Measurements from ENCODE around the gene MRPL42.
"Not testable (repeated sequence)": the region's sequence is repeated elsewhere in the genome, so short reads cannot be mapped to it uniquely, and the experiment has no call there.

The MRPL42 gene

GRCh38 chr12:93430280-93430679 lies 37.0 kb upstream of the MRPL42 start:
- peaks cover under 1 to 9% of the 10 kb centered on the region in 2 donors for H3K4me1 ChIP-seq (ENCODE audit: control insufficient read depth in 1 of 2, insufficient read depth in 2 of 2, low read length in 2 of 2)

GRCh38 chr12:93432031-93432430 lies 35.3 kb upstream of the MRPL42 start:
- H3K4me1 ChIP-seq (ENCODE audit: control insufficient read depth in 1 of 2, insufficient read depth in 2 of 2, low read length in 2 of 2); H3K27me3 ChIP-seq (ENCODE audit: control insufficient read depth in 1 of 2, insufficient read depth in 2 of 2, low read length in 2 of 2); H3K4me3 ChIP-seq (ENCODE audit: low read depth in 1 of 2, low read length in 2 of 2); H3K27ac ChIP-seq (ENCODE audit: low read depth, low read length); H3K36me3 ChIP-seq (ENCODE audit: control insufficient read depth in 1 of 2, insufficient read depth in 2 of 2, low read length in 2 of 2); H3K9ac ChIP-seq (ENCODE audit: low read depth in 1 of 2, low read length in 2 of 2); H3K9me3 ChIP-seq (ENCODE audit: control insufficient read depth in 1 of 2, low read length in 2 of 2): not testable (repeated sequence)

More at GRCh38 chr12:93430280-93430679, 37.0 kb upstream of the MRPL42 start:
- H3K4me3 ChIP-seq (ENCODE audit: low read depth in 1 of 2, low read length in 2 of 2): no peak overlapping the region
- H3K9me3 ChIP-seq (ENCODE audit: control insufficient read depth in 1 of 2, low read length in 2 of 2): no peaks in the 10 kb centered on the region
- no peak overlapping the region for H3K27ac ChIP-seq (ENCODE audit: low read depth, low read length)
- H3K9ac ChIP-seq (ENCODE audit: low read depth in 1 of 2, low read length in 2 of 2): no peak overlapping the region
- no peaks in the 10 kb centered on the region for H3K36me3 ChIP-seq (ENCODE audit: control insufficient read depth in 1 of 2, insufficient read depth in 2 of 2, low read length in 2 of 2)
- H3K27me3 ChIP-seq (ENCODE audit: control insufficient read depth in 1 of 2, insufficient read depth in 2 of 2, low read length in 2 of 2): no peaks in the 10 kb centered on the region

- Histone ChIP-seq H3K36me3 (ENCODE audit: control insufficient read depth in 1 of 2, insufficient read depth in 2 of 2, low read length in 2 of 2) (no peaks in the 10 kb centered on the region), H3K27me3 (ENCODE audit: control insufficient read depth in 1 of 2, insufficient read depth in 2 of 2, low read length in 2 of 2) (no peaks in the 10 kb centered on the region), H3K4me3 (ENCODE audit: low read depth in 1 of 2, low read length in 2 of 2) (no peak overlapping the region), H3K27ac (ENCODE audit: low read depth, low read length) (no peak overlapping the region), H3K9me3 (ENCODE audit: control insufficient read depth in 1 of 2, low read length in 2 of 2) (no peaks in the 10 kb centered on the region), H3K9ac (ENCODE audit: low read depth in 1 of 2, low read length in 2 of 2) (no peak overlapping the region), H3K4me1 (ENCODE audit: control insufficient read depth in 1 of 2, insufficient read depth in 2 of 2, low read length in 2 of 2) (peaks cover 12 to 15% of the 10 kb centered on the region in 2 donors)
These were observed 33.0 kb upstream of the MRPL42 start for GRCh38 chr12:93434256-93434865.

- Histone ChIP-seq H3K27me3 (ENCODE audit: control insufficient read depth in 1 of 2, insufficient read depth in 2 of 2, low read length in 2 of 2) (no peaks in the 10 kb centered on the region), H3K9ac (ENCODE audit: low read depth in 1 of 2, low read length in 2 of 2) (peak overlapping the region; percentile 5 to 32), H3K4me1 (ENCODE audit: control insufficient read depth in 1 of 2, insufficient read depth in 2 of 2, low read length in 2 of 2) (peaks cover 28 to 32% of the 10 kb centered on the region in 2 donors), H3K4me3 (ENCODE audit: low read depth in 1 of 2, low read length in 2 of 2) (no peak overlapping the region), H3K36me3 (ENCODE audit: control insufficient read depth in 1 of 2, insufficient read depth in 2 of 2, low read length in 2 of 2) (no peaks in the 10 kb centered on the region), H3K27ac (ENCODE audit: low read depth, low read length) (no peak overlapping the region), H3K9me3 (ENCODE audit: control insufficient read depth in 1 of 2, low read length in 2 of 2) (no peaks in the 10 kb centered on the region)
These were observed 28.9 kb upstream of the MRPL42 start for GRCh38 chr12:93438266-93439050.

GRCh38 chr12:93440043-93440835 lies 27.1 kb upstream of the MRPL42 start:
- H3K27ac ChIP-seq (ENCODE audit: low read depth, low read length): no peak overlapping the region
- H3K9me3 ChIP-seq (ENCODE audit: control insufficient read depth in 1 of 2, low read length in 2 of 2): no peaks in the 10 kb centered on the region
- H3K36me3 ChIP-seq (ENCODE audit: control insufficient read depth in 1 of 2, insufficient read depth in 2 of 2, low read length in 2 of 2): no peaks in the 10 kb centered on the region
- H3K27me3 ChIP-seq (ENCODE audit: control insufficient read depth in 1 of 2, insufficient read depth in 2 of 2, low read length in 2 of 2): no peaks in the 10 kb centered on the region
- H3K4me3 ChIP-seq (ENCODE audit: low read depth in 1 of 2, low read length in 2 of 2): peak overlapping the region; percentile 79 to 95
- peaks cover 28 to 32% of the 10 kb centered on the region in 2 donors for H3K4me1 ChIP-seq (ENCODE audit: control insufficient read depth in 1 of 2, insufficient read depth in 2 of 2, low read length in 2 of 2)
- H3K9ac ChIP-seq (ENCODE audit: low read depth in 1 of 2, low read length in 2 of 2): peak overlapping the region; percentile 79 to 92

- peak overlapping the region; percentile 79 to 92 for H3K9ac ChIP-seq (ENCODE audit: low read depth in 1 of 2, low read length in 2 of 2)
- H3K4me3 ChIP-seq (ENCODE audit: low read depth in 1 of 2, low read length in 2 of 2): peak overlapping the region; percentile 79 to 95
- no peaks in the 10 kb centered on the region for H3K9me3 ChIP-seq (ENCODE audit: control insufficient read depth in 1 of 2, low read length in 2 of 2)
- H3K4me1 ChIP-seq (ENCODE audit: control insufficient read depth in 1 of 2, insufficient read depth in 2 of 2, low read length in 2 of 2): peaks cover 28 to 32% of the 10 kb centered on the region in 2 donors
- peak overlapping the region; percentile 86 for H3K27ac ChIP-seq (ENCODE audit: low read depth, low read length)
- no peaks in the 10 kb centered on the region for H3K36me3 ChIP-seq (ENCODE audit: control insufficient read depth in 1 of 2, insufficient read depth in 2 of 2, low read length in 2 of 2)
- no peaks in the 10 kb centered on the region for H3K27me3 ChIP-seq (ENCODE audit: control insufficient read depth in 1 of 2, insufficient read depth in 2 of 2, low read length in 2 of 2)
These were observed 26.2 kb upstream of the MRPL42 start for GRCh38 chr12:93441081-93441616.

- peak within 1 kb of the TSS; percentile 89 to 92 for H3K9ac ChIP-seq (ENCODE audit: low read depth in 1 of 2, low read length in 2 of 2)
- no peaks in the 10 kb centered on the region for H3K9me3 ChIP-seq (ENCODE audit: control insufficient read depth in 1 of 2, low read length in 2 of 2)
- peak within 1 kb of the TSS; percentile 86 for H3K27ac ChIP-seq (ENCODE audit: low read depth, low read length)
- peaks cover 28 to 32% of the 10 kb centered on the region in 2 donors for H3K4me1 ChIP-seq (ENCODE audit: control insufficient read depth in 1 of 2, insufficient read depth in 2 of 2, low read length in 2 of 2)
- no peaks in the 10 kb centered on the region for H3K27me3 ChIP-seq (ENCODE audit: control insufficient read depth in 1 of 2, insufficient read depth in 2 of 2, low read length in 2 of 2)
- H3K36me3 ChIP-seq (ENCODE audit: control insufficient read depth in 1 of 2, insufficient read depth in 2 of 2, low read length in 2 of 2): no peaks in the 10 kb centered on the region
- H3K4me3 ChIP-seq (ENCODE audit: low read depth in 1 of 2, low read length in 2 of 2): peak within 1 kb of the TSS; percentile 79 to 95
These were observed 25.5 kb upstream of the MRPL42 start, which contains the start of gene UBE2N for GRCh38 chr12:93441617-93442410. UBE2N (minus strand) TSS chr12:93441947; CDS start chr12:93441884, 63 bp downstream.

- Histone ChIP-seq H3K4me1 (ENCODE audit: control insufficient read depth in 1 of 2, insufficient read depth in 2 of 2, low read length in 2 of 2) (peaks cover 28 to 32% of the 10 kb centered on the region in 2 donors), H3K27me3 (ENCODE audit: control insufficient read depth in 1 of 2, insufficient read depth in 2 of 2, low read length in 2 of 2) (no peaks in the 10 kb centered on the region), H3K36me3 (ENCODE audit: control insufficient read depth in 1 of 2, insufficient read depth in 2 of 2, low read length in 2 of 2) (no peaks in the 10 kb centered on the region), H3K4me3 (ENCODE audit: low read depth in 1 of 2, low read length in 2 of 2) (peak overlapping the region; percentile 79 to 95), H3K9ac (ENCODE audit: low read depth in 1 of 2, low read length in 2 of 2) (peak overlapping the region; percentile 89 to 92), H3K27ac (ENCODE audit: low read depth, low read length) (peak overlapping the region; percentile 82), H3K9me3 (ENCODE audit: control insufficient read depth in 1 of 2, low read length in 2 of 2) (no peaks in the 10 kb centered on the region)
These were observed 24.6 kb upstream of the MRPL42 start for GRCh38 chr12:93442411-93443340.
